HG03558 (cell line): ENCODE measurements around the gene CACNG4.

ENCODE experiments used
- ATAC-seq: cut with Tn5 transposase; IDR thresholded peaks from one replicate; pipeline ENCODE4 v1.9.1; 2021; ENCODE audit warnings: moderate number of reproducible peaks; ENCODE audit not compliant: unreplicated experiment; ENCODE audit errors: extremely low read depth

The CACNG4 gene

DNA sequence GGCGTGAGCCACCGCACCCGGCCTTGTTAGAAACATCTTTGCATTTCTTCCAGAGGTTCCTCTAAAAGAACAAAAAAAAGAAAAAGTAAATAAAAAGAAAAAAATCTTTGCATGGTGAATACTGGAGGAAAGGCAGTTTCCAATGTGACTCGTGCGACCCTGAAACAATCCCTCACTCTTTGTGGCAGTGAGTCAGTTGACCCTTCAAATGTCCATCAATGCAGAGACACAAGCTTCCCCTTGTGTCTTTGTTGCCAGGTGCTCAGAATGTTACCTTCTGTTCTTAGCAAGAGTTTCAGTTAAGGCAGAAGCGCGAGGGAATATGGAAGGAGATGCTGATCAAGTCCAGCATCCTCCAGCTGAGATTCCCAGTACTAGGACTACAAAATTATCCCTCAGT is 16.4 kb downstream of the CACNG4 start:
- no peak for ATAC-seq

DNA sequence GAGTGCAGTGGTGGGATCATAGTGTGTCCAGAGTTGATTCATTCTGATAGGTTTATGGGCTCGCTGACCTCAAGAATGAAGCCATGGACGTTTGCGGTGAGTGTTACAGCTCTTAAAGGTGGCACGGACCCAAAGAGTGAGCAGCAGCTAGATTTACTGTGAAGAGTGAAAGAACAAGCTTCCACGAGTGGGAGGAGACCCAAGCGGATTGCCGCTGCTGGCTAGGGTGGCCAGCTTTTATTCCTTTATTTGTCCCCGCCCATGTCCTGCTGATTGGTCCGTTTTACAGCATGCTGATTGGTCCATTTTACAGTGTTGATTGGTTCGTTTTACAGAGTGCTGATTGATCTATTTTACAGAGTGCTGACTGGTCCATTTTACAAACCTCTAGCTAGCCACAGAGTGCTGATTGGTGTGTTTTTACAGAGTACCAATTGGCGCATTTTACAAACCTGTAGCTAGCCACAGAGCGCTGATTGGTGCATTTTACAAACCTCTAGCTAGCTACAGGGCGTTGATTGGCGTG is 17.5 kb downstream of the CACNG4 start:
- no peak for ATAC-seq

DNA sequence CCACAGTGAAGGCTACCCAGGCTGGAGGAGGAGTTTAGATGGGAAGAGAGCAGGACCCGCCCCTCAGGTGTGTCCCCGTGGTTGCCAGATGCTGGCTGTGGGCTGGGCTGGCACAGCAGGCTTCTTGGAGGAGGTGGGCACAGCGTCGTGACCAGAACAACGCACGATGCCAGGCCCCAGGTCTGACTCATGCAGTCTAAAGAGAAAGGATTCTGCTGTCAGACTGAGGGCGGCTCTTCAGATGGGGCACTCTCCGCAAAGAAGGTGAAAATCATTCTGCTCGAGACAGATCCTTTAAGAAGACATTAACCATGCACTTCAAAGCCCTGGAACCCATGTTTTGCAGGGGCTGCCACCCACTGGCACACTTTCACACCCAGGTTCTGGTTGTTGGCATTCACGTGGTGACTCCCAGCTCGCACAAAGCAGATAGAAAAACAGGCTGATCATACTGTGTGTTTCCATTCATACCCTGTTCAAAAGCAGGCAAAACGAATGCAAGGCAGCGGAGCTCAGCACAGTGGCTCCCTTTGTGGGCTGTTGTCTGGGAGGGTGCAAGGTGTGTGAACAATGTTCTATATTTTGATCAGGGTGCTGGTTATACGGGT is 19.0 kb downstream of the CACNG4 start:
- no peak for ATAC-seq

DNA sequence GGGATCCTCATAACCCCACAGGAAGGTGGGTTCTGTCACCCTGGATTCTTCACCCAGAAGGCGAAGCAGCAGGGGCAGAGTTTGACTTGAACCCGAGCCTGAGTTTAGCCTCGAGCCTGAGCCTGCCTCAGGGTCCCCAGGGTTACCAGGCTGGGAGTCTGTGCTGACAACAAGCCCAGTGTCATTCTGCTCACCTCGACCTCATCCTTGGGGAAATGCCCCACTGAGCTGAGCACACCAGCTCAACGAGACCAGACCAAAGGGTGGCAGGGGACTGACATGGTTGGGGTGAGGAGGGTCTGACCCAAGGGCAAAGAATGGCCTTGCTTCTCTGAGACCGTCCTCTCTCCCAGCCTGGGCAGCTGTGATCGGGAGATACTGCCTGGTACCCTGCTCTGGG is 20.2 kb downstream of the CACNG4 start:
- ATAC-seq: no peak

DNA sequence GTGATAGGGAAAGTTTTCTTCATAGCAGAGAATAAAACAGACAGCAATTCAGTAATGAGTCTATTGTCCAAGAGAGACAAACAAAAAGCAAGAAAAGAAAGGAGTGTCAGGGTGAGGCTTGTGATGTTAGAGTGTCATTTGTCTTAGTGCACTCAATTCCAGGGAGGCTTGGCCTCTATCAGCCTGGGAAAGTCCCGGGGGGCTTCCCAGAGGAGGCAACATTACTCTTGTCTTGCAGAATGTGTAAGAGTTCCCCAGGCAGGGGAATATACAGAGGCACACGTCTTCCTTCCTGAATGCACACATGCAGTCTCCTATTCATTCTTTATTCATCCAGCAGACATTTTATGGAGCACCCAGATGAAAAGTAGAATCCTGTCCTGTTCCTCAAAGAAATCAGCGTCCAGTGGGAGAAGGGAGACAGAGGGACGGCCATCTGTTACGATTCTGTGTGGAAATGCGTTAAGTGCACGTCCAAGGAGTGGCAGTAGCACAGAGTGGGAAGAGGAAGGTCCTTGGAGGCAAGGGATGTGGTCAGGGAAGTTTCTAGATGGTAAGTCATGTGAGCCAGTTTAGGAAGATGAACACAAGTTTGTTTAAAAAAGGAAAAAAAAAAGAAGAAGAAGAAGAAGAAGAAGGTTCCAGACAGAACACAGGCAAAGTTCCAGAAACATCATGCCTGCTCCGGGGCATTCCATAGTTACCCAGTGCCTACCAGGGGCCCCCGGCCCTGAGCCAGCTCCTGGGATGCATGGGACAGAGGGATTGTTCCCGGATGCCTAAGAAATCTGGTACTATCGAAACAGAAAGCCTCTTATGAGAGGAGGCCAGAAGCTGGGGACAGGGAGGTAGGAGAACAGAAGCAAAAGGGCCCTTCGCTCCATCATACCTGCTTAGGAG is 21.1 kb downstream of the CACNG4 start:
- no peak for ATAC-seq

DNA sequence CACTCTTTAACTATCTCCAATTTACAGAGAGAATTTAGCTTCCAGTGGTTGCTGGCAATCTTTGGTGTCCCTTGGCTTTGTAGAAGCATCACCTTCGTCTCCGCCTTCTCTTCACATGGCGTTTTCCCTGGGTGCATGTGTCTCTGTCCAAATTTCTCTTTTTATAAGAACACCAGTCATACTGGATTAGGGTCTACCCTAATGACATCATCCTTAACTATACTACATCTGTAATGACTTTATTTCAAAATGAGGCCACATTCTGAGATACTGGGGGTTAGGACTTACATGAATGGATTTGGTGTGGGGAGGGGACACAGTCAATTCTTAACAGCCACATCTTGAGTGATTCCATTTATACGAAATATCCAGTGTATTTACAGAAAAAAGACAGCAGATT is 22.2 kb downstream of the CACNG4 start:
- no peak for ATAC-seq

DNA sequence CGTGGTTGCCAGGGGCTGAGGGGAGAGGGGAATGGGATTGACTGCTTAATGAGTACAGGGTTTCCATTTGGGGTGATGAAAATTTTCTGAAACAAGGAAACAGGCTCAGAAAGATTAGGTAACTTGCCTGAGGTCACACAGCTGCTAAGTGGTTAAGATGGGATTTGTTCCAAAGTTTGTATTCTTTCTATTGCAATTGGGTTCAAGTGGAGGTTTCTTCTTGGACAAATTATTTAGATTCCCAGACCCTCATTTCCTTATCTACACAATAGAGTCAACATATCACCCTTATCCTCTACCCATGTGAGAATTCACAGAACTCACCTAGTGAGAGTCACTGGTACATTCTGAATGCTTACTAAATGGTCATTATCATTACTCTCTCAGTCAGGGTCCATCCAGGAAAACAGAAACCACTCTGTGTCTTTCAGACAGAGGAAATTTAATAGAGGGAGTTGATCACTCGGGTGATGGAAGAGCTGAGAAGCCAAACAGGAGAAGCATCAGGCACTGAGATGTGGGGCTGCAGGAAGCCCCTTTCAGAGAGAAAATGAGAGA is 22.6 kb downstream of the CACNG4 start:
- ATAC-seq: no peak

DNA sequence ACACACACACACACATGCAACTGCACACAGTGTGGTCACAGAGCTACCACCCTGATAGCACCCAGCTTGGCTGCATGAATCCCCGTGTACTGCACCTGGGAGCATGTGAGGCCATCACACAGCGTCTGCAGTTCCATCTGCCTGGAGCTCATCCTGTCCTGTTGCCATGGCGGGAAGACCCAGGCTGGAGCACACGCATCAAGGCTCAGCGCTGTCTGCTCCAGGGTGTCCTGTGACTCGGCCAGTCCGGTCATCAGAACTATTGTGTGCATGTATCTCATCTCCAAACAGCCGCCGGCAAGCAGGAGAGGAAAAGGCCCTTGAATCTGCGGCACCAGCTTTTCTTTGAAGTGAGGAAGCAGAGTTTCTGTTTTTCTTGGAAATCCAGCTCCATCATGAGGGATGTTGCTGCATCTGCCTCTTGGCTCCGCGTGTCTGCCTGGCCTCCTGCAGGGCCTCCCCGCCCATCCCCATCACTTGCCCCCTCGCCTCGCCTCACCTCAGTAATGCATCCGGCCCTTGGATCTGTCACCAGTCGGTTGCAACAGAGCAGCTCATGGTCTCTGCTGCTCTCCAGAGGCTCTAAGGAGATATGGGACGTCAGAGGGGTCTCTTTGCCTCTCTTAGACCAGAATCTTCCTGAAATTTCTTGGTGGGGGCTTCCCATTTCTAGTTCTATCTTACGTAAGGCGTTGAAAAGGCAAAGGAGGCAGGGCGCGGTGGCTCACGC is 23.7 kb downstream of the CACNG4 start:
- no peak for ATAC-seq

DNA sequence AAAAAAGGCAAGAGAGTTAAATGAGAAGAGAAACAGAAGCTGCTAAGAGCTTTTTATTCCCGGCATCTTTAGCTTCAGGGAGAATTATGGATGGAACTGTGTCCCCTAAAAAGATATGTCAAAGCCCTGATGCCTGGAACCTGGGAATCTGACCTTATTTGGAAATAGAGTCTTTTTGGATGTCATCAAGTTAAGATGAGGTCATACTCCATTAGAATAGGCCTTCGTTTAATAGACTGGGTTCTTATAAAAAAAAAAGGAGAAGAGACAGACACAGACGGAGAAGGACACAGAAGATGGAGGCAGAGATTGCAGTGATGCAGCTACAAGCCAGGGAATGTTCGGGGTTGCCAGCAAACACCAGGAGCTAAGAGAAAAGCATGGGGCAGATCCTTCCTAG is 24.6 kb downstream of the CACNG4 start:
- ATAC-seq: no peak

DNA sequence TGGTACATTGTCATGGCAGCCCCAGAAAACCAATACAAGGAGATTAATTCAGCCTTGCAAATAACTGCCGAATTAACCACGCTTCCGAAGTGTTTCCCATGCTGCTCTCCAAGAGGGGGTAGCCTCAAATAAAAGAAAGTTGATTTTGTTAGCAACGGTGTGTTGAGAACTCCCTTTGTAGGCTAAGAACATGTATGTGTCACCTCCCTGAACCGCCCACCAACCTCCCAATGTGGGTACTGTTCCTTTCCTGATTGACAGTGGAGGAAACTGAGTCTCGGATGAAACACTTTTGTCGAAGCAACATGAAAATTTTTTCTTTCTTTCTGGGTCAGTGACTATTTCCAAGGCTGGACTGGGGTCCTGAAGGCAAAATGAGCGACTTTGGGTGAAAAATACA is 25.1 kb downstream of the CACNG4 start:
- ATAC-seq: no peak

DNA sequence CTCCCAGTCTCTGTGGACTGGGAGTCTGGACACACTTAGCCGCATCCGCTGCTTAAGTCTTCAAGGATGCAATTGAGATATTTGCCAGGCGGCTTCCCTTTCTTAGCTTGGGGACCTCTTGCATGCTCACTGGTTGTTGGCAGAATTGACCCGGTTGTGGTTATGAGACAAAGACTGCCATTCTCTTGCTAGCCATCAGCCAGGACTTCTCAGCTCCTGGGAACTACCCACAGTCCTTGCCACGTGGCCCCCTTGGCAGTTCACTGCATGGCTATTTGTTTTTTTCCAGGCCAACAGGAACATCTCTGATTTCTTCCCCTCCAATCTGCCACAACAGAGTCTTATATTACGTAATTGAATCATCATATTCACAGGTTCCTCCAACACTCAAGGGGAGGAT is 25.5 kb downstream of the CACNG4 start:
- ATAC-seq: no peak

DNA sequence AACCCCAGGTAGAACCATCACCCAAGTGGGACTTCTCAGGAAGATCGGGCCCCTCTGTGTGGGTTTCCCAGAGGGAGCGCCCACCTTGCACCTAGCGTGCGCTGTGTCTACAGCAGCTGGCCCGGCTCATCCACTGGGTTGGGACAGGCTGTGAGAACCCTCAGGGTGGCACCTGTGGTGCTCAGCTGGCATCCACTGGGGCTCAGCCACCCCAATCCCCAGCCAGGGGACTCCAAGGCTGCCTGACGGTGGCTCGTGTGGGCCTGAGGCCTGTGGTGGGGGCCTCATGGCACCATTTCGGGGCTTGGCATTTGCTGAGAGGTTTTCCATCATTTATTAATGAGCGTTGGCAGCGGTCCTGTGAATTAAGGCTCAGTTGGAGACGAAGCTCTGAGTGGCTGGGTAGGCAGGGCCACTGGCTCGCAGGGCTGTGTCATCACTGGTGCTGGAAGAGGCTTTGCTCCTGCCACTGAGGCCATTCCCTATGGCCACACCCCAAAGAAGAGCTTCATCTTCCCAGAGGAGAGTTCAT is 28.5 kb downstream of the CACNG4 start:
- ATAC-seq: no peak

DNA sequence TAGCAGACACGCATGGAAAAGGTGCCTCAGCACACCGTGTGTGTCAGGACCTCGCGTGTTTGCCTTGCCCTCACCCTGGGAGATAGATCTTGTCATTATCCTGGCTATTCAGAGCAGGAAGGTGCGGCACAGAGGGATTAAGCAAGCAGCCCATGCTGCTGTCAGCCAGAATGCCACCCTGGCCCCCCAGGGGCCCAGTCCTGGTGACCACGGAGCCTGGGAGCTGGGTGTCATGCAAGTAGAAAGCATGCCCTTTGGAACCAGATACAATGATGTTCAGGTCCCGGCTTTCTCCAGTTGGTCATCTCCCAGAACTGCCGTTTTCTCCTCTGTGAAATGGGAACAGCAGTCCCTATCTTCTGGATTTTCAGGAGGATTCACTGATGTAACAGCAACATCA is 29.9 kb downstream of the CACNG4 start:
- ATAC-seq: no peak

DNA sequence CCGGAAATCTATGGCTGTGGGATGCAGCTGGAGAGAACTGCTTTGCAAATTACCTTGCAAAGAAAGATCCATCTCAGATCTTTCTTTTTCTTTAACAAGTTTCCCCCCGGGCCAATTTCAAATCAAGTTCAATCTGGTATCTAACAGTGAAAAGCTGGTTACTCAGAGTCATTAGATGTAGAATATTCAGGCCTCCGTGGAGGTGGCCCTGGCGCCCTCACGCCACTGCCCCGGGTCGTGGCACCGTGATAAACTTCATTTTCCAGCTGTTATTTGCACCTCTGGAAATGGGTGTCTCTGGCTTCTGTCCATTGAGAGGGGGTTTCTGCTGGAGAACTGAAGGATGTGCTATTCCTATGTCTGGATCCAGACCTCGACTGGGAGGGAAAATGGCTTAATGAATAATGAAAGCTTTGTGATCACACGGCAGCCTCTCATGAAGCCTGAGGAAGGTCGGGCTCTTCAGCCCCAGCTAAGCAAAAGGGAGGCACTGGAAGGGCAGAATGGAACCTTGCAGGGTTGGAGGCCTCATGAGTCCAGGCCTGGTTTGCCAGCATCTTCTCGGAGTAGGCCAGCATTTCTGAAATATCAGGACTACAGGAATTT is 30.5 kb downstream of the CACNG4 start:
- no peak for ATAC-seq

DNA sequence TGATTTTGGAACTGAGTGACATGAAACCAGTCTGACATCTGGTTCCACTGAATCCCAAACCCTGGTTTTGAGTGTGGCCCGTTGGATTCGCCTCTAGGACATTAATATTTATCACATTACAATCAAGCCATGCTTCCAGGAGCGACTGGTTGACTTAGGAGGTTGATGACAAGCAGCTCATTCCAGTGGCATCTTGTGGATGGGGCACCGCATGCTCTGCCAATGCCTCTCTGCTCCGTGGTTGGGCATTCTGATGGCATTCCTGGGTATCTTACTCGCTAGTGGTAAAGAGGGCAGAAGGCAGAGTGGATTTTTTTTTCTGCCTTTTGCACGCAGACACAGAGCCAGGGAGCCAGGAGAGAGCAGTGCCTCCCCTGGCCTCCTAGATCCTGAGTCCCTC is 31.4 kb downstream of the CACNG4 start:
- no peak for ATAC-seq

DNA sequence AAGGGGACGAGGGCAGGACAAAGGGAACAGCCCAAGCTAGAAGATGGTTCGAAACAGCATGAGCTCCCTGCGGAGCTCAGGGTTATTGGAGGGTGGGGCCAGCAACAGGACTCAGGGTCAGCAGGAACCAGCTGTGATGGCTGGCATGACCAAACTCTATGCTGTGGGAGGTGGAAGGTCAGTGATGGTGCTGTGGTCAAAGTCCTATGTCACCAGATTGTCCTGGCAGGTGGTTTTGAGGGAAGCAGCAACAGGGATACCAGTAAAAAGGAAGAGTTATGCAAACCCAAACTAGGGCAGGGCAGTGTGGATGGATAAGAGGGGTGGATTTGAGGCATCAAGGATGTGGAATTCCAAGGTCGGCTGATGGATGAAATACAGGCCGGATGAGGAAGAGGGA is 32.4 kb downstream of the CACNG4 start:
- ATAC-seq: no peak

DNA sequence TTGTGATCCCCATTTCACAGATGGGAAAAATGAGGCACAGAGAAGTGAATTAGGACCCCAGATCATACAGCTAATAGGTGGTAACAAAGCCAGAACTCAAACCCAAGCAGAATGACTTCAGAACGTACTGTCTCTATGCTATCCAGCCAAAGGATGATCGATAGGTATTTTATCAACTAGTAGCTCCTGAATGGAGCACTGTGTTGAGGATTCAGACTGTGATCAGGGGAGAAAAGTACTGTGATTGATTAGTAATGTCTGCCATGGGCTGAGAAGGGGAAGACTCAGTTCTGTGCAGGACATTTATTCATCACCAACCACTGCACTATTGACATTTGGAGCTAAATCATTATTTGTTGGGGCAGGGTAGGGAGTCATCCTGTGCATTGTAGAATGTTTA is 38.7 kb downstream of the CACNG4 start:
- ATAC-seq: no peak

DNA sequence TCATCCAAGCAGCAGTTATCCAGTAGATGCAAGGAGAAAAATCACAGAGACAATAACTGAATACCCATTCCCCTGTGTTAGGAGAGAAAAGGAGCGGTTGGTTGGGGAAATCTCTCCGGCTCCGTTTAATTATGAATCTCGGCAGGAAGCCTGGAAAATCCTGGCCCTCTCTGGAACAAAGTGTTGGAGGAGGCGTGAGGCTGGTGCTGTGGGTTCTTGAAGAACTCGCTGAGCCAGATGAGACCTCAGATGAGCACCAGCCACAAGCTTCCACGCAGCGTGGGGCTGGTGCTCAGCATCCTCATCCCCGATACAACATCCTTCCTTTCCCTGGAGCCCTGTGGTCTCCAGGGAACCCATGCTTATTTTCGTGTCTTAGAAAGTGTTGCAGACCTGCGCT is 39.7 kb downstream of the CACNG4 start:
- ATAC-seq: no peak

DNA sequence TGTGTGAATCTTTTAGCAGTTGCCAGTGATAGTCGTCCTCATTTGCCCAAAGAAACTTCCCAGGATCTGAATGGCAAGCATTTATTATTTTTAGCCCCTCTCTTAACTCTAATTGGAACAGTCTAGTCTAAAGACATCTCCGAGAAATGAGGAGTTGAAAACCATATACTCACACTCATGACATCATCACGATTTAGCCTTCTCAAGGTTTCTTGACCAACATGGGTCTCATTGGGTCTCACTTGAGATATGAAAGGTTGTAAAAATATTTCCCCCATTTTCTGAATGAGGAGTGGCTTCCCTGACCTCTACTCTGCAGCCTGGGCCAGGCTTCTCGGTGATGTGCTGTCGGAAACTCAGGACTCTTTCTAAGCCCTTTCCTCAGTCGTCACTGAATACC is 42.8 kb downstream of the CACNG4 start:
- no peak for ATAC-seq

DNA sequence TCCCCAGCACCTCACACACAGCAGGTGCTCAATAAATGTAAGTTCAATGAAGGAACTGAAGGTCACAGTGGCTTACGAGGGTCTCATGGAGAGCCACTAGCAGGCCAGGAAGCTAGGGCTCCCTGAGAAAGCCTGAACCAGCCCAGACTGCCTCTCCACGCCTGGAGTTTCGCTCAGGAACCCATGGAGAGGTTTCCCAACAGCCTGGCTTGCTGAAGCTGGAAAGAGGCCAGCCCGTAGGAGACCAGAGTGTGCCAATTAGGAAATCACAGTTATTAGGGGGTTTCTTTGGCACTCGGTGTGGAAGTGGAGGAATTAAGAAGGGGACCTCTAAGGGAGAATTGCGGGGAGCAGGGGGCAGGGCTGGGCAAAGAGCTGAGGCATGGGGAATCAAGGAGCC is 43.6 kb downstream of the CACNG4 start:
- no peak for ATAC-seq
